Small intestine (tissue), 7 donors: Measurements from ENCODE around the gene NETO2. TPM values are rescaled to one million over a fixed set of nuclear protein-coding genes. Genes with fewer than 3 reads are reported as not detected.

Experiments used
- DNase-seq, 2 donors: peaks; one replicate each; pipeline versions ENCODE4 v3.0.0 to v3.0.0-alpha.2; 2013
- FAIRE-seq: peaks from 2 replicates; lab custom pipeline; 2012; peaks lifted over from hg19 to GRCh38; lab: Jason Lieb, UNC
- H3K27ac ChIP-seq, 3 donors: one replicate each; pipeline ENCODE4 v1.5.1; 2013; ENCODE audit warnings: low read length in 2 of 3, mild to moderate bottlenecking in 2 of 3, control low read depth in 1 of 3, inconsistent platforms in 1 of 3, low read depth in 1 of 3, moderate library complexity in 1 of 3
- H3K27me3 ChIP-seq, 3 donors: one replicate each; pipeline ENCODE4 v1.6.1; 2013; ENCODE audit warnings: low read length in 3 of 3, inconsistent platforms in 1 of 3; ENCODE audit not compliant: control insufficient read depth in 3 of 3, insufficient read depth in 3 of 3
- H3K36me3 ChIP-seq, 3 donors: one replicate each; pipeline ENCODE4 v1.6.1; 2013; ENCODE audit warnings: low read length in 3 of 3, inconsistent platforms in 1 of 3, low read depth in 1 of 3, mild to moderate bottlenecking in 1 of 3, moderate library complexity in 1 of 3; ENCODE audit not compliant: control insufficient read depth in 3 of 3, insufficient read depth in 2 of 3
- H3K4me1 ChIP-seq, 3 donors: one replicate each; pipeline ENCODE4 v1.6.1; 2013; ENCODE audit warnings: low read length in 2 of 3, inconsistent platforms in 1 of 3, low read depth in 1 of 3, mild to moderate bottlenecking in 1 of 3, moderate library complexity in 1 of 3; ENCODE audit not compliant: control insufficient read depth in 3 of 3, insufficient read depth in 2 of 3
- H3K4me3 ChIP-seq, 3 donors: one replicate each; pipeline ENCODE4 v1.5.1; 2013; ENCODE audit warnings: low read length in 3 of 3, control low read depth in 1 of 3, inconsistent platforms in 1 of 3, low read depth in 1 of 3, mild to moderate bottlenecking in 1 of 3, moderate library complexity in 1 of 3
- H3K9me3 ChIP-seq, 2 donors: one replicate each; pipeline ENCODE4 v1.6.1; 2013; ENCODE audit warnings: low read depth in 1 of 2, low read length in 1 of 2; ENCODE audit not compliant: control insufficient read depth in 2 of 2, insufficient read depth in 1 of 2
- WGBS, 3 donors: extraction: QIAGEN DNeasy Blood & Tissue Kit; methylation state at CpG; one replicate each; pipeline ENCODE4 v1.1.7; 2013; 5-methylcytosine and 5-hydroxymethylcytosine counted together
- polyA plus RNA-seq, 4 donors: library from polyadenylated mRNA; stranded (reverse) in 3 of 4; unstranded in 1 of 4; fragments of 200-250 nt in 3 of 4; fragments of 120-200 nt in 1 of 4; gene quantifications; one replicate each; pipeline versions ENCODE4 v1.2.1 to v1.2.3, GENCODE V29; 2013
- donor health status: healthy with polysubstance abuse.
- donor health status: control.
- donor health status: control.
- donor health status: Bipolar disorder and iron deficiency.
- donor health status: healthy.

NETO2 gene
- polyA plus RNA-seq, 4 donors, result 0.45 to 2.8 (median 1.5) TPM

DNA sequence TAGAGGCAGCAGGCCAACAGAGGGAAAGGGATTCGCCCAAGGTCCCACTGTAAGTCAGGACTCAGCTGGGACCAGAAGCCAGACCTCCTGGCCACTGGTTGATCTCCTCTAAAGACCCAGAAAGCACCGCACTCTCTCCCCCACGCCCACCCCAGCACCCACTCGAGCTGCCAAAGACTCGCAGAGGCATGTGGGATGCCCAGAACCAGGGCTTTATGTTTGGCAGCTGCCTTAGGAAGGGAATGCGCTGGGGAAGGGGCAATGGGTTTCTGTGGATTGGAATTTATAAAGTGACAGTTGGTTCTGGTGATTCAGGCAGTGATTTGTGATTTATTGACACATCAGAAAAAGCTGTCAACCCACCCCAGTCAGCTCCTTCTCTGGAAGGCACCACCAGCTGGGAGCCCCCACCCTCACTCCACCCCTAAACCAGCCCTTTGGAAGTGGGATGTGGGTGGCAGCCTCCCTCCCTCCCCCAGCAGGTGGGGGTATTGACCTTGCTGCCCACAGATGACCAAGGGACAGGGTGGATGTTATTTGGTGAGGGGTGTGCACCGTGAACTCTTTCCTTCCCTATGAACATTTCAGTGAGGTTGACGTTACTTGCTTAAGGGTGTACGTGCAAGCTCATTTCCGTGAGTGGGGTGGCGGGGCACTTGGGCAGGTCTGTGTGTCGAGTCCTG, 93.7 kb downstream of the NETO2 start:
- no peak for DNase-seq
- Histone ChIP-seq H3K9me3 (no peaks in the 10 kb centered on the region), H3K36me3 (no peaks in the 10 kb centered on the region), H3K27me3 (no peaks in the 10 kb centered on the region), H3K4me3 (no peak overlapping the region), H3K27ac (no peak overlapping the region), H3K4me1 (no peaks in the 10 kb centered on the region)
- 86 to 89% (median 87%) methylated on average over 12 of the region's 12 CpGs for WGBS, 3 donors
- no peak for FAIRE-seq

DNA sequence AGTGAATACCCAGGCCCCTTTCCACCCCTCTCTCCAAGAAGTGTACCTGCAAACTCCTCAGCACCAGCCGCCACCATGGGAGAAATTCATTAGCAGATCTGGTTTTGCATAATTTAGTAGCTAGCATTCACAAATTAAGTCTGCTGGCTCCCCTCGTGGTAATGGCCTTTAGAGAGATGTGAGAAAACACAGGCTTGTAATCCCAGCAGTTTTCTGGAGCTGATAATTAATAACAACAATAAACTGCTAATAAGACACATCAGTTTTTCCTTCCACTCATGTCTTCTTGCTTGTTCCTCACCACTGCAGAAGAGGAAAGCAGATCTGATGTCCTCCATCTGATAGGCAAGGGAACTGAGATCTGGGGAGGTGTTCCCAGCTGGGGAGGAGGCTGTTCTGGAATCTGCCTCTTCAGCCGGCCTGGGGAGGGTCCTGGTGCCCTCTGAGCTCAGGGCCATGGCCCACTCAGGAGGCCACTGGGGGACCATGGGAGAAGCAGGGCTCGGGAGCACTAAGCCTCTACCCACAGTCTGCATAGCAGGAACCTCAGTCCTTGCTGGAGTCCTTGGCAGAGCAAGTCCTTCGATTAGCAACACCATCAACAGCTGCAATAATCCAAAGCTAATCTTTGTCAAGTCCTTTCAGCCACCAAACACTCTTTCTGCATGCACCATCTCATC, 96.1 kb downstream of the NETO2 start:
- Histone ChIP-seq H3K9me3 (no peaks in the 10 kb centered on the region), H3K27me3 (no peaks in the 10 kb centered on the region), H3K36me3 (no peaks in the 10 kb centered on the region), H3K4me1 (no peaks in the 10 kb centered on the region), H3K27ac (no peak overlapping the region), H3K4me3 (no peak overlapping the region)
- DNase-seq, result no peak
- 77 to 82% (median 79%) methylated on average over 5 of the region's 5 CpGs for WGBS, 3 donors
- no peak for FAIRE-seq

DNA sequence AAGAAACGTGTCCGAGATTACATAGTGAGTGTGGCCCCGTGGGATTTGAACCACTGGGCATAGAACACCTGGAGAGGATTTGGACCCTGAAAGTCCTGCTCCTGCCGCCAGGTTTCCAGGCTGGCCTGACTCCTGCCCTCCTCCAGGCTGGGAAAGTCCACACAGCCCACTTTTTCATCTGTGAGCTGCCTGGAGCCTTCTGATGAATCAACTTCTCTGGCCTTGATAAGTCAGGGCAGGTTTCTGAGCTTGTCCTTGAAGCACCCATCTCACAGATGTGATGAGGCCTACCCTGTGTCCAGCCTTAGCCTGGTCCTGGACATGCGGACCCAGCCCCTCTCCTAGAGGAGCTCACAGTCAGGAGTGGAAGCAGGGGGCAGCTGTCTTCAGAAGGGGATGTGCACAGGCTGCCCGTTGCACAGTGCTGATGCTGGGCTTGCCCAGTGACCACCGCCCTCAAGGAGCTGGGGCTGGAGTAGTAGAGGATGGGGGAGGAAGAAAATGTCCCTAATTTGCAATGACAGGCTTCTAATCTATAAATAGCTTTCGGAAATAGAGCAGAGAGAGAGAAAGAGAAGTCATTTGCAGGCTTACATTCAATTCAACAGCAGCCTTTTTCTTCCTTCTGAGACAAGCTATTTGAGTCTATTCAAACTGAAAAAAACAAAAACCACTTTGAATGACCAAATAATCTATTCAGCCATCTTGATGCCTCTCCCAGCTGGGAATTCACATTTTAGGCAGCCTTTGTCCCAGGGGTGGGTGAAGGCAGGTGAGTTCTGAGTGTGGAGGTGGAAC, 96.8 kb downstream of the NETO2 start:
- Histone ChIP-seq H3K36me3 (no peaks in the 10 kb centered on the region), H3K27me3 (no peaks in the 10 kb centered on the region), H3K4me3 (no peak overlapping the region), H3K27ac (no peak overlapping the region), H3K4me1 (no peaks in the 10 kb centered on the region), H3K9me3 (no peaks in the 10 kb centered on the region)
- 80 to 88% (median 87%) methylated on average over 8 of the region's 8 CpGs for WGBS, 3 donors
- DNase-seq (no peak), FAIRE-seq (no peak)

DNA sequence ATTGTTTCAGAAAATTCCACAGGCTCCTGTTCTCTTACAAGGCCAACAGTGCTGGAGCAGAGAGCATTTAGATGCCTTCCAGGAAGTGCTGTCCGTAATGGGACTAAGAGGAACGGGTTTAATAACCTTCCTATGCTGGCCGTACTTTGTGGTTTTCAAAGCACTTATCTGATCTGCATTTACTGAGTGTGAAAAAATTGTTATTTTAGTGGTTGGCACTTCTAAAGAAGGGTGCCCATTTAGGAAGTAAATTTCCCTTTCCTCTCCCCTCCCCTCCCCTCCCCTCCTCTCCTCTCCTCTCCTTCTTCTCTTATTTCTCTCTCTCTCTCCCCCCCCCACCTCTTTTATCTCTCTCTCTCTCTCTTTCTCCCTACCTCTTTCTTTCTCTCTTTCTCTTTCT, 98.3 kb downstream of the NETO2 start:
- WGBS, 3 donors, result 14 to 20% (median 16%) methylated on average over 3 of the region's 3 CpGs
- DNase-seq, result no peak
- Histone ChIP-seq H3K9me3 (no peaks in the 10 kb centered on the region), H3K4me3 (no peak overlapping the region), H3K4me1 (no peaks in the 10 kb centered on the region), H3K27ac (no peak overlapping the region), H3K27me3 (no peaks in the 10 kb centered on the region), H3K36me3 (no peaks in the 10 kb centered on the region)
- no peak for FAIRE-seq

DNA sequence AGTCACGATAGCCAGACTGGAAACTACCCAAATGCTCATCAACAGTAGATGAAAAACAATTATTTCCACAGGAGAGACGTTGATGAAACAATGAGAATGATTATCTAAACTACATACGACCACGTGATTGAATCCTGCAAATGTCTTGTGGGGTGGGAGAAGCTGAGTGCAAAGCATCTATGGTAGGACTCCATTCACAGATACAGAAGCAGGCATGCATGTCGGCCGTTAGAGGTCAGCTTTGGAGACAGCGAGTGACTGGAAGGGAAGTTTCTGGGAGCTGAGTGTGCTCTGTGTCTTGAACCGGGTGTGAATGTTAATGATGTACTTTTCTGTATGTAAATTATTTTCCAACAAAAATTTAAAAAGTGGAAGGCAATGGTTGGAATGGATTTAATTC, 98.7 kb downstream of the NETO2 start:
- FAIRE-seq (no peak), DNase-seq (no peak)
- Histone ChIP-seq H3K4me1 (no peaks in the 10 kb centered on the region), H3K9me3 (no peaks in the 10 kb centered on the region), H3K4me3 (no peak overlapping the region), H3K27me3 (no peaks in the 10 kb centered on the region), H3K27ac (no peak overlapping the region), H3K36me3 (no peaks in the 10 kb centered on the region)
- WGBS, 3 donors, result 56 to 82% (median 80%) methylated on average over 8 of the region's 8 CpGs

DNA sequence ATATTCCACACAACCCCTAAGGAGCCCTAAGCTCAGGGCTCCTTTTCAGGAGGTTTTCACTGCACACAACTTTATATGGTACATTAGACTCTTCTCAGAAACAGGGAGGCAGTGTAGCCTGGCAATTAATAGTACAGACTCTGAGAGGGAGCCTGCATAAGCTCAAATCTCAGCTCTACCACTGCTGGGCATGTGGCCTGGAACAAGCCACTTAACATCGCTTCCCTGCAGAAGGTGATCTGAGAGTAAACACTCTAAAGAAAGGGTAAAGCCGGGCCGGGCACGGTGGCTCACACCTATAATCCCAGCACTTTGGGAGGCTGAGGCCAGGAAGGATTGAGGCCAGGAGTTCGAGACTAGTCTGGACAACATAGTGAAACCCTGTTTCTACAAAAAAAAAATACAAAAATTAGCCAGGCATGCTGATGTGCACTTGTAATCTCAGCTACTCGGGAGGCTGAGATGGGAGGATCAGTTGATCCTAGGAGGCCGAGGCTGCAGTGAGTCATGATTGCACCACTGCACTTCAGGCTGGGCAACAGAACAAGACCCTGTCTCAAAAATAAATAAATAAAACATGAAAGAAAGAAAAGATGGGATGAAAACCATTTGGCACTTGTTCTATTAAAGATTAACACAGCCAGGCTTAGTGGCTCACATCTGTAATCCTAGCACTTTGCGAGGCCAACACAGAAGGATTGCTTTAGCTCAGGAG, 99.6 kb downstream of the NETO2 start:
- DNase-seq, result no peak
- Histone ChIP-seq H3K36me3 (no peaks in the 10 kb centered on the region), H3K9me3 (no peaks in the 10 kb centered on the region), H3K4me1 (no peaks in the 10 kb centered on the region), H3K27ac (no peak overlapping the region), H3K4me3 (no peak overlapping the region), H3K27me3 (no peaks in the 10 kb centered on the region)
- no peak for FAIRE-seq
- 92 to 96% (median 93%) methylated on average over 8 of the region's 8 CpGs for WGBS, 3 donors

DNA sequence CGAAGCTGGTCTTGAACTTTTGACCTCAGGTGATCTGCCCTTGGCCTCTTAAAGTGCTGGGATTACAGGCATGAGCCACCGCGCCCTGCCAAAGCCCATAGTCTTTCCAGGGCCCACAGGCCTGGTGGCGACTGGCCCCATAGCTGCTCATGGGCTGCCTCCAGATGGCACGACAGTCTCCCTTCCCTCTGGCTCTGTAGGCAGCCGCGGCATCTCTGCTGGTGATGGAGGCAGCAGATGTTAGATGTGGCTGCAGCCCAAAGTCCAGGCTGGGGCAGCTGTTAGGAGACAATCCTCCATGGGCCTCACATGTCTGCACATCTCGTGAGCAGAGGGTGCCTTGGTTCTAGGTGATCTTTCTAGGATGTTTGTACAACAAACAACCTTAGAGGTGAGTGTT, 100.5 kb downstream of the NETO2 start:
- Histone ChIP-seq H3K4me3 (no peak overlapping the region), H3K9me3 (no peaks in the 10 kb centered on the region), H3K36me3 (no peaks in the 10 kb centered on the region), H3K27me3 (no peaks in the 10 kb centered on the region), H3K4me1 (no peaks in the 10 kb centered on the region), H3K27ac (no peak overlapping the region)
- DNase-seq, result no peak
- WGBS, 3 donors, result 68 to 88% (median 73%) methylated on average over 8 of the region's 8 CpGs
- FAIRE-seq, result no peak
